A673 (cell line): ENCODE measurements around the gene CARS2. TPM values are rescaled to one million over a fixed set of nuclear protein-coding genes. Genes with fewer than 3 reads are reported as not detected.
"Not testable (repeated sequence)": the region's sequence is repeated elsewhere in the genome, so short reads cannot be mapped to it uniquely, and the experiment has no call there.

Experiments used
- BruUV-seq: library from RNA; stranded (reverse); fragments of 400-500 nt; replicated peaks from 2 replicates; lab custom pipeline; 2021; lab: Mats Ljungman, UMichigan
- CTCF ChIA-PET: fragments of 300-600 bp; sonication (Branson Sonifier 250); formaldehyde crosslinking; loops from one replicate; lab custom pipeline; 2022; ENCODE audit warnings: antibody characterized with exemption; lab: Charles Lee
- POLR2A ChIA-PET: fragments of 300-600 bp; sonication (Branson Sonifier 250); formaldehyde crosslinking; loops from one replicate; lab custom pipeline; 2022; ENCODE audit warnings: antibody characterized with exemption; ENCODE audit not compliant: low non-redundant PET; lab: Charles Lee
- DNase-seq: peaks from one replicate; pipeline ENCODE4 v3.0.0-alpha.2; 2015; ENCODE audit warnings: low spot score
- H3K27ac ChIP-seq: fragments of 200-600 bp; sonication (generic); 2 replicates; pipeline ENCODE4 v1.5.1; 2016; ENCODE audit warnings: mixed run types, low read depth, mild to moderate bottlenecking, mixed read lengths, antibody characterized with exemption, low read length; ENCODE audit not compliant: poor library complexity, severe bottlenecking
- H3K27me3 ChIP-seq: fragments of 200-600 bp; sonication (generic); replicated peaks from 2 replicates; pipeline ENCODE4 v1.6.1; 2017; ENCODE audit warnings: mixed run types, low read depth, mild to moderate bottlenecking, mixed read lengths, antibody characterized with exemption, low read length; ENCODE audit not compliant: insufficient read depth, poor library complexity
- H3K36me3 ChIP-seq: fragments of 200-600 bp; sonication (generic); 2 replicates; pipeline ENCODE4 v1.6.1; 2016; ENCODE audit warnings: mixed run types, mild to moderate bottlenecking, mixed read lengths, antibody characterized with exemption, low read length; ENCODE audit not compliant: insufficient read depth, poor library complexity, severe bottlenecking
- H3K4me1 ChIP-seq: fragments of 200-600 bp; sonication (generic); 2 replicates; pipeline ENCODE4 v1.6.1; 2017; ENCODE audit warnings: mixed run types, mild to moderate bottlenecking, mixed read lengths, antibody characterized with exemption, low read length; ENCODE audit not compliant: insufficient read depth, poor library complexity, severe bottlenecking
- H3K4me3 ChIP-seq: fragments of 200-600 bp; sonication (generic); 2 replicates; pipeline ENCODE4 v1.5.1; 2016; ENCODE audit warnings: low read depth, mixed run types, mild to moderate bottlenecking, mixed read lengths, low read length; ENCODE audit not compliant: poor library complexity, severe bottlenecking
- H3K9me3 ChIP-seq: fragments of 200-600 bp; sonication (generic); 2 replicates; pipeline ENCODE4 v1.6.1; 2016; ENCODE audit warnings: mixed run types, low read depth, mild to moderate bottlenecking, mixed read lengths, antibody characterized with exemption, low read length; ENCODE audit not compliant: poor library complexity, severe bottlenecking
- EZH2 ChIP-seq: fragments of 200-600 bp; sonication (generic); IDR thresholded peaks from 2 replicates; pipeline ENCODE4 v1.6.1; 2017; ENCODE audit warnings: borderline replicate concordance, low read depth, mild to moderate bottlenecking, mixed read lengths, antibody characterized with exemption, low read length; ENCODE audit not compliant: poor library complexity, severe bottlenecking
- intact Hi-C: fragments of 100-400 bp; cut with micrococcal nuclease; formaldehyde crosslinking; loops from one replicate; pipeline ENCODE4 v1.10.0; 2022; ENCODE audit not compliant: unreplicated experiment
- total RNA-seq: library from RNA; stranded (reverse); gene quantifications from 2 replicates; pipeline ENCODE4 v1.2.3, GENCODE V29; 2021
- TF ChIP-seq, protein P1 (sequence below): fragments of 300-800, 200-600 bp; sonication (generic); conservative IDR thresholded peaks from 2 replicates; pipeline ENCODE4 v1.5.1; 2017; ENCODE audit warnings: low read depth, mild to moderate bottlenecking, antibody characterized with exemption, low read length, moderate library complexity, mixed read lengths

Gene CARS2
- total RNA-seq, 1 experiment from 2014 or later = 71.4 TPM

DNA sequence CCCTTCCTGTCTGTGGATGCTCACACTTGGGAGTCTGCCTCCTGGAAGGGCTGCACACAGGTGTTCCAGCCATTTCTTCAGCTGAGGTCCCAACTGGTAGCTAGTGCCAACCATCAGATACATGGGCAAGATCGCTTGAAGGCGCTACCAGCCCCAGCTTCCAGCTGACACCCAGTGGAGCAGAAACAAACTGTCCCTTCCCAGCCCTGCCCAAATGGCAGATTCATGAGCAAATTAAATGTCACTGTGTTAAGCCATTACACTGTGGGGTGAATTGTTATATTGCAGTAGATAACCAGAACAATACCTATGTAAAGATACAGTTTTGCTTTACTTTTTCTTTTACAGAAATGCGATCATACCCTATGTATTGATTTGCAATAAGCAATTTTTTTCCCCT lies 25.2 kb upstream of the CARS2 start:
- Histone ChIP-seq H3K36me3 (no peaks in the 10 kb centered on the region), H3K27me3 (no peaks in the 10 kb centered on the region), H3K9me3 (no peaks in the 10 kb centered on the region), H3K27ac (no peak overlapping the region), H3K4me3 (no peak overlapping the region), H3K4me1 (no peaks in the 10 kb centered on the region)
- ChIA-PET CTCF (no interaction called here), POLR2A (no interaction called here)
- TF ChIP-seq, protein P1, sequence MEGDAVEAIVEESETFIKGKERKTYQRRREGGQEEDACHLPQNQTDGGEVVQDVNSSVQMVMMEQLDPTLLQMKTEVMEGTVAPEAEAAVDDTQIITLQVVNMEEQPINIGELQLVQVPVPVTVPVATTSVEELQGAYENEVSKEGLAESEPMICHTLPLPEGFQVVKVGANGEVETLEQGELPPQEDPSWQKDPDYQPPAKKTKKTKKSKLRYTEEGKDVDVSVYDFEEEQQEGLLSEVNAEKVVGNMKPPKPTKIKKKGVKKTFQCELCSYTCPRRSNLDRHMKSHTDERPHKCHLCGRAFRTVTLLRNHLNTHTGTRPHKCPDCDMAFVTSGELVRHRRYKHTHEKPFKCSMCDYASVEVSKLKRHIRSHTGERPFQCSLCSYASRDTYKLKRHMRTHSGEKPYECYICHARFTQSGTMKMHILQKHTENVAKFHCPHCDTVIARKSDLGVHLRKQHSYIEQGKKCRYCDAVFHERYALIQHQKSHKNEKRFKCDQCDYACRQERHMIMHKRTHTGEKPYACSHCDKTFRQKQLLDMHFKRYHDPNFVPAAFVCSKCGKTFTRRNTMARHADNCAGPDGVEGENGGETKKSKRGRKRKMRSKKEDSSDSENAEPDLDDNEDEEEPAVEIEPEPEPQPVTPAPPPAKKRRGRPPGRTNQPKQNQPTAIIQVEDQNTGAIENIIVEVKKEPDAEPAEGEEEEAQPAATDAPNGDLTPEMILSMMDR = no peak
- TF ChIP-seq EZH2 = no peak
- BruUV-seq = no TSS peak
- intact Hi-C loops = no loop called here
- DNase-seq = no peak

DNA sequence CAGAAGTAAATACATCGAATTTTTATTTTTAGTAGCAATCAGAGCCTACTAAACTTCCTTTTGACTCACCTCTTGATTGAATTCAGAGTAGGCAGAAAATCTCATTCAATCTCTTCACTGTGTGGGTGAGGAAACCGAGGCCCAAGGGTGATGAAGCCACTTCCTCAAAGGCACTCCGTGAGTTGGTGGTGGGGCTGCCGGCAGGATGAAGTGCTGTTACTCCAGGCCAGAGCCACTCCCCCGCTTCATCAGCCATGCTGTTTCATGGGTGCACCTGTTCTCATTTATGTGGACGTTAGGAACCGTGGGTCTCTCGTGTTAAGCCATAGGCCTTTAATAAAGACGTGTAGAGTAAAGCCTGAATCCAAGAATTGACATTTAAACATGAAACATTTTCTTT lies 20.8 kb upstream of the CARS2 start:
- intact Hi-C loops = no loop called here
- BruUV-seq = no TSS peak
- CTCF ChIA-PET = no interaction called here
- Histone ChIP-seq H3K9me3 (no peaks in the 10 kb centered on the region), H3K36me3 (no peaks in the 10 kb centered on the region), H3K27ac (no peak overlapping the region), H3K4me1 (no peaks in the 10 kb centered on the region), H3K4me3 (no peak overlapping the region), H3K27me3 (no peaks in the 10 kb centered on the region)
- TF ChIP-seq EZH2 = no peak
- TF ChIP-seq, protein P1 = no peak
- POLR2A ChIA-PET = no interaction called here
- DNase-seq = no peak

DNA sequence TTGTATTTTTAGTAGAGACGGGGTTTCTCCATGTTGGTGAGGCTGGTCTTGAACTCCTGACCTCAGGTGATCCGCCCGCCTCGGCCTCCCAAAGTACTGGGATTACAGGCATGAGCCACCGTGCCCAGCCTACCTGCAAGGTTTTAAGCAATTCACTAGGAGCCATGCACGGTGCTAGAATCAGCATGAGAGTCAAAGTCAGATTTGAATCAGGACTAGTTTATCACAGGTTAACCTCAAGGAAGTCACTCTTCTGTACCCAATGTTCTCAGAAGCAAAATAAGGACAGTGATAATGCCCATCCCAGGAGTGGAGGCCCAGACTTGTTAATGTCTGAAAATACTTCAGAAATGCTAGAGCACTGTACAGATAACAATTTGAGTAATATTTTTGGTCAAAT lies 20.2 kb upstream of the CARS2 start:
- H3K4me3 ChIP-seq, H3K27me3 ChIP-seq, H3K9me3 ChIP-seq, POLR2A ChIA-PET, H3K36me3 ChIP-seq, H3K27ac ChIP-seq, intact Hi-C loops, BruUV-seq, CTCF ChIA-PET, DNase-seq, H3K4me1 ChIP-seq: not testable (repeated sequence)

DNA sequence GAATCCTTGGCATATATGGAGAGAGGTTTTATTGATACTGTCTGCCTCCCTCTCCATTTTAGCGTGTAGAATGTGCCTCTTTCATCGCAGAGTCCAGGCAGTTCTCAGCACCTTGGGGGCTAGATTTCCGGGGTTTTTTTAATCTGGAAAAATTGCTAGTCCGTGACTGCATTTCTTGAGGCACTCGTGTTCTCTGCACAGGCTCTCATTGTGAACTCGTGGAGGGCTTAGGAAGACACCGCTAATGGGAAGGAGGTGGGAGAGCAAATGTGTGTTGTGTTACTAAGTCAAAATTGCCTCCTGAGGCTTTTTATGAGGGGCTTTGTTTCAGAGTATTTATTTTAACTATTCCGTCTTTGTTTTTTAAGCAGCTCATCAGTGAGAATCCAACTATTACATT lies 17.7 kb upstream of the CARS2 start:
- Histone ChIP-seq H3K4me1 (no peaks in the 10 kb centered on the region), H3K27me3 (no peaks in the 10 kb centered on the region), H3K9me3 (no peaks in the 10 kb centered on the region), H3K4me3 (no peak overlapping the region), H3K27ac (no peak overlapping the region), H3K36me3 (peaks cover 8% of the 10 kb centered on the region)
- BruUV-seq = no TSS peak
- no peak for DNase-seq
- POLR2A ChIA-PET = no interaction called here
- intact Hi-C loops = no loop called here
- CTCF ChIA-PET = no interaction called here
- TF ChIP-seq, protein P1 = no peak
- TF ChIP-seq EZH2 = no peak
